ENCODE results near the gene AFAP1L1. TPM values are rescaled to one million over a fixed set of nuclear protein-coding genes. Genes with fewer than 3 reads are reported as not detected.

Gene AFAP1L1
- total and polyA plus RNA-seq, 2 of the 13 experiments (the other 11 are each of a cell fraction or from before 2014, with no cell fraction given) = 0.38 to 1.0 TPM

DNA sequence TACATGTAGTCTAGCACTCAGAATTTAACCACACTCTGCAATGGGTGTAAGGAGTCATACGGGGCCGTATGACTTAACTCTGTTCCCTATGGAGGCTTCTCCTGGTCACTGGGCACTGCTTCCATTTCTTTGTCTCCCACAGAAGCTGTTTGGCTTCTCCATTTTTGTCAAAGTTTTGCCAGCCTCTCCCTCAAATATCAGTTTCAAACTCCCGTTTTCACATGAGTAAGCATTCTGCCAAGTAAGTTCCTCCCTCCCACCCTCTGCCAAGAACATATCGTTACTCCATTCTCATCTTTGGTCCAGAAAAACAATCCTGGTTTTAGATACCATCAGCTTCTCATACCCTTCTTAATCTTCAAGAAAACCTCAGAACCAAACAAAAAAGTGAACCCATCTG, 6.1 kb downstream of the AFAP1L1 start:
- TF ChIP-seq ZIK1 (CRISPR knock-in tag; IDR thresholded peaks at IDR 0.05; ENCODE audit: borderline replicate concordance, low read depth) = no peak
- TF ChIP-seq ZNF12 (CRISPR knock-in tag; IDR thresholded peaks at IDR 0.05) = no peak
- no peak for TF ChIP-seq ZNF678 (CRISPR knock-in tag; IDR thresholded peaks at IDR 0.05)
- TF ChIP-seq ZNF75D (CRISPR knock-in tag; IDR thresholded peaks at IDR 0.05; ENCODE audit: borderline replicate concordance) = no peak
- no peak for TF ChIP-seq MED8 (CRISPR knock-in tag; IDR thresholded peaks at IDR 0.05; ENCODE audit: insufficient replicate concordance)
- TF ChIP-seq ZNF451 (CRISPR knock-in tag; IDR thresholded peaks at IDR 0.05) = no peak
- TF ChIP-seq, protein P1, sequence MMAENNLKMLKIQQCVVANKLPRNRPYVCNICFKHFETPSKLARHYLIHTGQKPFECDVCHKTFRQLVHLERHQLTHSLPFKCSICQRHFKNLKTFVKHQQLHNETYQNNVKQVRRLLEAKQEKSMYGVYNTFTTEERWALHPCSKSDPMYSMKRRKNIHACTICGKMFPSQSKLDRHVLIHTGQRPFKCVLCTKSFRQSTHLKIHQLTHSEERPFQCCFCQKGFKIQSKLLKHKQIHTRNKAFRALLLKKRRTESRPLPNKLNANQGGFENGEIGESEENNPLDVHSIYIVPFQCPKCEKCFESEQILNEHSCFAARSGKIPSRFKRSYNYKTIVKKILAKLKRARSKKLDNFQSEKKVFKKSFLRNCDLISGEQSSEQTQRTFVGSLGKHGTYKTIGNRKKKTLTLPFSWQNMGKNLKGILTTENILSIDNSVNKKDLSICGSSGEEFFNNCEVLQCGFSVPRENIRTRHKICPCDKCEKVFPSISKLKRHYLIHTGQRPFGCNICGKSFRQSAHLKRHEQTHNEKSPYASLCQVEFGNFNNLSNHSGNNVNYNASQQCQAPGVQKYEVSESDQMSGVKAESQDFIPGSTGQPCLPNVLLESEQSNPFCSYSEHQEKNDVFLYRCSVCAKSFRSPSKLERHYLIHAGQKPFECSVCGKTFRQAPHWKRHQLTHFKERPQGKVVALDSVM (CRISPR knock-in tag; IDR thresholded peaks at IDR 0.05) = no peak
- no peak for TF ChIP-seq NFYC (CRISPR knock-in tag; IDR thresholded peaks at IDR 0.05)
- TF ChIP-seq SOX6 (IDR thresholded peaks at IDR 0.05) = no peak
- no peak for TF ChIP-seq SOX6 (CRISPR knock-in tag; IDR thresholded peaks at IDR 0.05)
- TF ChIP-seq, protein P2, sequence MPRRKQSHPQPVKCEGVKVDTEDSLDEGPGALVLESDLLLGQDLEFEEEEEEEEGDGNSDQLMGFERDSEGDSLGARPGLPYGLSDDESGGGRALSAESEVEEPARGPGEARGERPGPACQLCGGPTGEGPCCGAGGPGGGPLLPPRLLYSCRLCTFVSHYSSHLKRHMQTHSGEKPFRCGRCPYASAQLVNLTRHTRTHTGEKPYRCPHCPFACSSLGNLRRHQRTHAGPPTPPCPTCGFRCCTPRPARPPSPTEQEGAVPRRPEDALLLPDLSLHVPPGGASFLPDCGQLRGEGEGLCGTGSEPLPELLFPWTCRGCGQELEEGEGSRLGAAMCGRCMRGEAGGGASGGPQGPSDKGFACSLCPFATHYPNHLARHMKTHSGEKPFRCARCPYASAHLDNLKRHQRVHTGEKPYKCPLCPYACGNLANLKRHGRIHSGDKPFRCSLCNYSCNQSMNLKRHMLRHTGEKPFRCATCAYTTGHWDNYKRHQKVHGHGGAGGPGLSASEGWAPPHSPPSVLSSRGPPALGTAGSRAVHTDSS (CRISPR knock-in tag; conservative IDR thresholded peaks at IDR 0.05) = no peak
- TF ChIP-seq ZNF703 (CRISPR knock-in tag; IDR thresholded peaks at IDR 0.05; ENCODE audit: borderline replicate concordance) = no peak
- TF ChIP-seq IKZF4 (CRISPR knock-in tag; IDR thresholded peaks at IDR 0.05; ENCODE audit: borderline replicate concordance, low read depth, not compliant biosample characterization) = no peak
- Histone ChIP-seq H4K20me1 (ENCODE audit: insufficient read depth, low read length) (no peaks in the 10 kb centered on the region), H3K27me3 (ENCODE audit: control insufficient read depth in 1 of 2, insufficient read depth in 2 of 2, low read length in 2 of 2) (peaks cover 4 to 17% of the 10 kb centered on the region in 2 experiments; a peak in 4 of 5 replicates), H3K9ac (ENCODE audit: insufficient read depth, low read depth, low read length) (no peak overlapping the region), H3K4me2 (ENCODE audit: low read depth, low read length) (no peak overlapping the region), H3K27ac (ENCODE audit: extremely low read length, insufficient read depth, low read length) (no peak overlapping the region), H3K36me3 (replicated peaks in 1 of 2; ENCODE audit: control insufficient read depth in 1 of 2, insufficient read depth in 2 of 2, low read length in 2 of 2) (no peaks in the 10 kb centered on the region), H2AFZ (ENCODE audit: low read length) (no peak overlapping the region), H3K4me1 (ENCODE audit: insufficient read depth, low read length) (peaks cover 18% of the 10 kb centered on the region), H3K9me3 (ENCODE audit: low read length) (no peaks in the 10 kb centered on the region), H3K4me3 (replicated peaks in 1 of 3; ENCODE audit: insufficient read depth in 1 of 3, low read depth in 2 of 3, low read length in 3 of 3) (no peak overlapping the region), H3K79me2 (ENCODE audit: insufficient read depth, low read length) (no peaks in the 10 kb centered on the region)
- FAIRE-seq (no peak), DNase-seq (ENCODE audit: low spot score) (no peak), ATAC-seq (no peak)
- ChIA-PET CTCF (ENCODE audit: low intra/inter-chr PET ratio, low total read pairs) (no interaction called here), POLR2A (no interaction called here)
- intact Hi-C loops (cut with micrococcal nuclease; ENCODE audit: unreplicated experiment) = no loop called here
- in situ Hi-C loops (cut with HindIII; ENCODE audit: extremely low pct_ligation_motif_present, low pct_unique_long_range_greater_than_20kb) = no loop called here
- no TSS peak for BruUV-seq (replicated peaks)
- WGBS (ENCODE audit: low lambda C conversion rate) = 63% methylated on average over 4 of the region's 4 CpGs

Data from HepG2 (cell line).